Right lobe of liver (tissue), 6 donors: ENCODE data around the gene QRICH2. TPM values are rescaled to one million over a fixed set of nuclear protein-coding genes. Genes with fewer than 3 reads are reported as not detected.
A peak's percentile ranks its signal among the peaks of the same experiment; 100 is the strongest.

ENCODE experiments used
- ATAC-seq, 4 donors: fragments of 200-7000 bp; cut with Tn5 transposase; one replicate each; pipeline ENCODE4 v1.9.1; 2020; ENCODE audit warnings: mild to moderate bottlenecking in 4 of 4, moderate library complexity in 4 of 4
- DNase-seq, 3 donors: peaks; one replicate each; pipeline ENCODE4 v3.0.0-alpha.2; 2020
- H3K27ac ChIP-seq, 3 donors: fragments of 200-600 bp; one replicate each; pipeline ENCODE4 v1.8.0; 2022
- H3K27me3 ChIP-seq, 2 donors: fragments of 200-600 bp; one replicate each; pipeline ENCODE4 v1.8.0; 2022
- H3K36me3 ChIP-seq, 4 donors: fragments of 200-600 bp; sonication (generic) in 1 of 4; one replicate each; pipeline versions ENCODE4 v1.5.1 to v1.8.0; 2017 to 2022; ENCODE audit warnings: control low read depth in 1 of 4
- H3K4me1 ChIP-seq, 4 donors: fragments of 200-600 bp; sonication (generic) in 1 of 4; one replicate each; pipeline versions ENCODE4 v1.5.1 to v1.8.0; 2017 to 2022; ENCODE audit warnings: control low read depth in 1 of 4
- H3K4me3 ChIP-seq, 3 donors: fragments of 200-600 bp; one replicate each; pipeline ENCODE4 v1.8.0; 2022
- H3K9me3 ChIP-seq, 4 donors: fragments of 200-600 bp; sonication (generic) in 1 of 4; one replicate each; pipeline versions ENCODE4 v1.5.1 to v1.8.0; 2017 to 2022; ENCODE audit warnings: control low read depth in 1 of 4
- POLR2A ChIP-seq: fragments of 450-650 bp; IDR thresholded peaks from one replicate; pipeline ENCODE4 v1.6.1; 2017; ENCODE audit warnings: antibody characterized with exemption, mild to moderate bottlenecking
- WGBS: methylation state at CpG from one replicate; pipeline ENCODE4 v1.1.6; 2018; ENCODE audit warnings: low coverage, low lambda C conversion rate; ENCODE audit not compliant: insufficient coverage; ENCODE audit errors: missing lambda C conversion rate; 5-methylcytosine and 5-hydroxymethylcytosine counted together
- intact Hi-C, 2 donors: fragments of 100-400 bp; cut with DNase I; formaldehyde crosslinking; loops; one replicate each; pipeline versions ENCODE4 v1.11.2 to v1.14.1; 2022
- total RNA-seq, 6 experiments: library from RNA; depleted of rRNA in 2 of 6; stranded (reverse); fragments of >200 nt in 2 of 6; fragmentation: NEBNext Ultra II Directional in 3 of 6; extraction: Animal tissue kit (Norgen Biotek cat#: 25700) in 3 of 6; gene quantifications; one replicate each; pipeline versions ENCODE4 v1.1.0 to v1.2.4, GENCODE V29; 2016 to 2023
- TF ChIP-seq, protein P1 (sequence below), 4 donors: fragments of 200-600 bp in 3 of 4; fragments of 450-650 bp in 1 of 4; IDR thresholded peaks; one replicate each; pipeline versions ENCODE4 v1.5.1 to v1.8.0; 2016 to 2022; ENCODE audit warnings: antibody characterized with exemption in 4 of 4, mild to moderate bottlenecking in 2 of 4
- donor health status: DM: no; HTN: yes; CAD: no.
- donor health status: DM: no; HTN: no; CAD: no.
- donor health status: DM: no; HTN: no; CAD: no.
- donor health status: DM: no; HTN: yes; CAD: no.
- donor health status: DM: no; HTN: yes; CAD: no.

The QRICH2 gene
- total RNA-seq, 6 experiments from 2014 or later, result 0.43 to 2.2 (median 1.5) TPM

DNA sequence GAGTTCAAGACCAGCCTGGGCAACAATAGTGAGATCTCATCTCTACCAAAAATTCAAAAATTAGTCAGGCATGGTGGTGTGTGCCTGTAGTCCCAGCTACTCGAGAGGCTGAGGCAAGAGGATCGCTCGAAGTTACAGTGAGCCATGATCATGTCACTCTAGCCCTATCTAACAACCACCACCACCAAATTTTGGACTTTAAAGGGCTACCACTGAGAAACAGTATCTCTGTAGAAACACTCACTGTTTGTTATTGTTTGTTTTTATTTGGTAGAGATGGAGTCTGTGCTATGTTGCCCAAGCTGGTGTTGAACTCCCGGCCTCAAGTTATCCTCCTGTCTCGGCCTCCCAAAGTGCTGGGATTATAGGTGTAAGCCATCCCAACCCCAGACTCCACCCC, 44.2 kb downstream of the QRICH2 start:
- DNase-seq, result no peak

DNA sequence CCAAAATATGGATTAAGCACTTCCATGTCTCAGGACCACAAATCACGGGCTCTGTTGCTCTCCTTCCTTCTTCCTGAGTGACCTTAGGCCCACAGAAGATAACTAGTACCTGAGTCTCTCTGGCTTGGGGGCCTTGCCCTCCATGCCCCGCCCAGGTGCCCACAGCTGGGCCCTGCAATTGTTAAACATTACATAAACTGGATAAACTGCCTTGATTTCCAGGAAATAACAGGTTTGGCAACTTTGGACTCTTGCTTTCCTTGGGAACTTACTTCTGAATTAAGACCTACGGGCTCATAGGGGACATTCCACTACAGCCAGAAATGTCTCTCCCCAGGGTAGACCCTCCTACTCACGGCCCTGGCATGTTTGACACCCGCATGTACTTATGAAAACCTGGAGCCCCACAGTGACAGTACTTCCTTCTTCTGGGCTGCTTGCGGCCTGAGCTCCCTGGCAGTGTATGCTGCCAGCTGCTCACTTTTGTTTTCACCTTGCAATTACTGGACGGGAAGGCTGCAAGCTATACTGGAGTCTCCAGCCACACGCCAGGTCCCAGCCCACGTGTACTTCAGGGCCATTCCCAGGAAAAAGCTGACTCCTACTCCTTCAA, 45.2 kb downstream of the QRICH2 start:
- Histone ChIP-seq H3K4me3 (no peak overlapping the region), H3K4me1 (peaks cover 0 to 27% (median 5%) of the 10 kb centered on the region in 4 donors), H3K27ac (peak overlapping the region; percentile 14 to 29 (median 23)), H3K36me3 (no peaks in the 10 kb centered on the region), H3K9me3 (no peaks in the 10 kb centered on the region), H3K27me3 (no peaks in the 10 kb centered on the region)
- 34% methylated on average over 9 of the region's 9 CpGs for WGBS
- intact Hi-C loops, result no loop called here
- DNase-seq, result peak in 1 of 3 donors; percentile 56
- ATAC-seq, result peak in 1 of 4 donors; percentile 4
- TF ChIP-seq POLR2A, result no peak
- TF ChIP-seq, protein P1, sequence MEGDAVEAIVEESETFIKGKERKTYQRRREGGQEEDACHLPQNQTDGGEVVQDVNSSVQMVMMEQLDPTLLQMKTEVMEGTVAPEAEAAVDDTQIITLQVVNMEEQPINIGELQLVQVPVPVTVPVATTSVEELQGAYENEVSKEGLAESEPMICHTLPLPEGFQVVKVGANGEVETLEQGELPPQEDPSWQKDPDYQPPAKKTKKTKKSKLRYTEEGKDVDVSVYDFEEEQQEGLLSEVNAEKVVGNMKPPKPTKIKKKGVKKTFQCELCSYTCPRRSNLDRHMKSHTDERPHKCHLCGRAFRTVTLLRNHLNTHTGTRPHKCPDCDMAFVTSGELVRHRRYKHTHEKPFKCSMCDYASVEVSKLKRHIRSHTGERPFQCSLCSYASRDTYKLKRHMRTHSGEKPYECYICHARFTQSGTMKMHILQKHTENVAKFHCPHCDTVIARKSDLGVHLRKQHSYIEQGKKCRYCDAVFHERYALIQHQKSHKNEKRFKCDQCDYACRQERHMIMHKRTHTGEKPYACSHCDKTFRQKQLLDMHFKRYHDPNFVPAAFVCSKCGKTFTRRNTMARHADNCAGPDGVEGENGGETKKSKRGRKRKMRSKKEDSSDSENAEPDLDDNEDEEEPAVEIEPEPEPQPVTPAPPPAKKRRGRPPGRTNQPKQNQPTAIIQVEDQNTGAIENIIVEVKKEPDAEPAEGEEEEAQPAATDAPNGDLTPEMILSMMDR (IDR thresholded peaks at IDR 0.05), result no peak

More for the DNA sequence above, 44.2 kb downstream of the QRICH2 start:
- TF ChIP-seq, protein P1 (IDR thresholded peaks at IDR 0.05), result no peak
- no peak for TF ChIP-seq POLR2A
- WGBS, result 84% methylated on average over 2 of the region's 5 CpGs
- peak overlapping the region in 2 of 3 donors; percentile 30 to 91 for H3K27ac ChIP-seq
- no peaks in the 10 kb centered on the region for H3K9me3 ChIP-seq
- no peak for ATAC-seq
- H3K4me3 ChIP-seq, result no peak overlapping the region
- H3K4me1 ChIP-seq, result peaks cover 0 to 36% (median 5%) of the 10 kb centered on the region in 4 donors
- H3K27me3 ChIP-seq, result no peaks in the 10 kb centered on the region
- H3K36me3 ChIP-seq, result no peaks in the 10 kb centered on the region
- intact Hi-C loops, result no loop called here

DNA sequence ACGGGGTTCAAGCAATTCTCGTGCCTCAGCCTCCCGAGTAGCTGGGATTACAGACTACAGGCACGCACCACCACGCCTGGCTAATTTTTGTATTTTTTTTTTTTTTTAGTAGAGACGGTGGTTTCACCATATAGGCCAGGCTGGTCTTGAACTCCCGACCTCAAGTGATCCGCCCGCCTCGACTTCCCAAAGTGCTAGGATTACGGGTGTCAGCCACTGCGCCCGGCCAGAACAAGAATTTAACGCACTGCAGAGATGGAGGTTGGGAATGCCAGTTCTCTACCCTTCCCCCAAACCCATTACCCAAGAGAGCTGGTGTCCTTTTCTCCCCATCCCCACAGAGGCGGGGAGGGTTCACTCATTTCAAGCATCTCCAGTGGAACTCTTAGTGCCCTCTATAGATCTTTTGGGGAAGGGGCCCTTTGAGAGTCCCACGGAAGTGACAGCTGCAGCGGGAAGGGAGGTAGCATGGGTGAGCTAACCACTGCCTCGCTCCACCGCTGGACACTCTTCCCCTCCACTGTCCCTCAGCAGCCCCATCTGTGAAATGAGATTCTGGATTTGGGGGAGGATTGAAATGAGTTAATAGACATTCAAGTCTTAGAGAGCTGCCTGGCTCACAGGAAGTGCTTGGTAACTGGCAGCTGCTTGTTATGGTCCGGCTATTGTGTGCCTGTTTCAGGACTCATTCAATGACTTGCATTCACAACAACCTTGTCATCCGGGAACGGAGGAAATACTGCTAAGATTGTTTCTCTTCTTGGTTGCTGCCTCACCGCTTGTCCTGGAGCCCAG, 46.5 kb downstream of the QRICH2 start:
- TF ChIP-seq, protein P1 (IDR thresholded peaks at IDR 0.05), result no peak
- no peak for TF ChIP-seq POLR2A
- Histone ChIP-seq H3K36me3 (no peaks in the 10 kb centered on the region), H3K9me3 (no peaks in the 10 kb centered on the region), H3K27me3 (no peaks in the 10 kb centered on the region), H3K27ac (no peak overlapping the region), H3K4me1 (peaks cover 0 to 18% (median 2%) of the 10 kb centered on the region in 4 donors), H3K4me3 (no peak overlapping the region)
- 84% methylated on average over 22 of the region's 23 CpGs for WGBS
- intact Hi-C loops, result no loop called here
- no peak for DNase-seq
- no peak for ATAC-seq

DNA sequence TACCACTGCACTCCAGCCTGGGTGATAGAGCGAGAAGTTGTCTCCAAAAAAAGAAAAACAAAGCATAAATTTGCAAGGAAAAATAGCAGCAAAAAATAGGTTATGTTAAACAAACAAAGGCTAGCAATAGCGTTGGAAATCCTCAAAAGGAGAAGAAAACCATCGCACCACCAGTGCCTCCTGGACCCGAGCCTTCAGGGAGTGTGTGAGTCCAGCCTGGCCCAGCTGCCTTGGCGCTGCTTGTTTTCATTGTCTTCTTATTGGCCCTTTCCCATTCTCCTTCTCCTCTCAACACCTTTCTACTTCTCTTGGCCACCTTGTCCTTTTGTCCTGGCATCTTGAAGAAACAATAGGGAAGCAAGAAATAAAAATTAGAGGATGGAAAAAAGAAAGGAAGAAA, 47.4 kb downstream of the QRICH2 start:
- Histone ChIP-seq H3K27me3 (no peaks in the 10 kb centered on the region), H3K9me3 (no peaks in the 10 kb centered on the region), H3K27ac (no peak overlapping the region), H3K4me1 (peaks cover 0 to 14% (median 0%) of the 10 kb centered on the region in 4 donors), H3K36me3 (no peaks in the 10 kb centered on the region), H3K4me3 (no peak overlapping the region)
- DNase-seq (no peak), ATAC-seq (no peak)
- 62% methylated on average over 5 of the region's 5 CpGs for WGBS
- TF ChIP-seq POLR2A, result no peak
- TF ChIP-seq, protein P1 (IDR thresholded peaks at IDR 0.05), result no peak
- intact Hi-C loops, result no loop called here
